NT2/D1 (cell line): ENCODE measurements around the gene CREB1.
"Not testable (repeated sequence)": the region's sequence is repeated elsewhere in the genome, so short reads cannot be mapped to it uniquely, and the experiment has no call there.

Experiments used
- SUZ12 ChIP-seq: IDR thresholded peaks from 2 replicates; pipeline ENCODE4 v1.6.1; 2011; ENCODE audit not compliant: insufficient read length, insufficient read depth; ENCODE audit errors: extremely low read depth
- YY1 ChIP-seq: IDR thresholded peaks from 2 replicates; pipeline ENCODE4 v1.6.1; 2011; ENCODE audit not compliant: insufficient read length, insufficient read depth
- ZNF274 ChIP-seq: IDR thresholded peaks from 2 replicates; pipeline ENCODE4 v1.6.1; 2011; ENCODE audit warnings: mild to moderate bottlenecking, low read depth, low read length

DNA sequence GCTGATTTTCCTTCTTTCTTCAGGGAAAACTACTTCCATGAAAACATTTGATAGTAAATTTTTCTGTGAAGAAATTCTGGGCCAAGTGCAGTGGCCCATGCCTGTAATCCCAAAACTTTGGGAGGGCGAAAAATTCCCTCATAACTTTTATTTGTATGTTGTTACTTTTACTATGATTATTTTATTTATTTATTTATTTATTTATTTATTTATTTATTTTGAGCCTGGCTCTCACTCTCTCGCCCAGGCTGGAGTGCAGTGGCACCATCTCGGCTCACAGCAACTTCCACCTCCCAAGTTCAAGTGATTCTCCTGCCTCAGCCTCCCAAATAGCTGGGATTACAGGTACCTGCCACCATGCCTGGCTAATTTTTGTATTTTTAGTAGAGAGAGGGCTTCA, 109.5 kb downstream of the CREB1 start:
- not testable (repeated sequence) for TF ChIP-seq YY1, ZNF274, SUZ12
